Upper lobe of left lung (tissue), 6 donors: ENCODE results near the gene LRRC8E. TPM values are rescaled to one million over a fixed set of nuclear protein-coding genes. Genes with fewer than 3 reads are reported as not detected.

ENCODE experiments used
- ATAC-seq, 2 donors: fragments of 200-7000 bp; cut with Tn5 transposase; one replicate each; pipeline ENCODE4 v1.9.1; 2022; ENCODE audit warnings: mild to moderate bottlenecking in 2 of 2, moderate library complexity in 2 of 2; ENCODE audit not compliant: low FRiP score in 2 of 2
- DNase-seq, 2 donors: peaks; one replicate each; pipeline ENCODE4 v3.0.0-alpha.2; 2019 to 2020
- H3K27ac ChIP-seq, 4 donors: fragments of 200-600 bp; sonication (generic); one replicate each; pipeline ENCODE4 v1.5.1; 2016 to 2019
- H3K27me3 ChIP-seq, 4 donors: fragments of 200-600 bp; sonication (generic); one replicate each; pipeline ENCODE4 v1.5.1; 2017 to 2019
- H3K36me3 ChIP-seq, 4 donors: fragments of 200-600 bp; sonication (generic); one replicate each; pipeline ENCODE4 v1.5.1; 2016 to 2019
- H3K4me1 ChIP-seq, 4 donors: fragments of 200-600 bp; sonication (generic); one replicate each; pipeline ENCODE4 v1.5.1; 2018 to 2019
- H3K4me3 ChIP-seq, 4 donors: fragments of 200-600 bp; sonication (generic); one replicate each; pipeline ENCODE4 v1.5.1; 2017 to 2019; ENCODE audit warnings: mild to moderate bottlenecking in 2 of 4, moderate library complexity in 1 of 4
- H3K9me3 ChIP-seq, 4 donors: fragments of 200-600 bp; sonication (generic); one replicate each; pipeline ENCODE4 v1.5.1; 2018 to 2019
- CTCF ChIP-seq, 6 experiments: fragments of 450-650 bp in 4 of 6; fragments of 200-600 bp in 2 of 6; sonication (generic) in 2 of 6; IDR thresholded peaks; one replicate each; pipeline ENCODE4 v1.5.1; 2016 to 2019; ENCODE audit warnings: antibody characterized with exemption in 6 of 6
- EP300 ChIP-seq, 4 donors: sonication (generic); formaldehyde crosslinking; IDR thresholded peaks; one replicate each; pipeline ENCODE4 v1.5.1; 2017; ENCODE audit warnings: antibody characterized with exemption in 4 of 4, control low read depth in 2 of 4
- POLR2A ChIP-seq, 4 donors: fragments of 450-650 bp; IDR thresholded peaks; one replicate each; pipeline ENCODE4 v1.5.1; 2016 to 2017; ENCODE audit warnings: antibody characterized with exemption in 4 of 4, mild to moderate bottlenecking in 2 of 4
- POLR2AphosphoS5 ChIP-seq, 2 donors: sonication (generic); formaldehyde crosslinking; IDR thresholded peaks; one replicate each; pipeline ENCODE4 v1.5.1; 2017; ENCODE audit warnings: antibody characterized with exemption in 2 of 2
- WGBS, 2 donors: methylation state at CpG; one replicate each; pipeline ENCODE4 v1.1.5; 2017 to 2018; 5-methylcytosine and 5-hydroxymethylcytosine counted together
- total RNA-seq, 6 donors: library from RNA; depleted of rRNA in 4 of 6; stranded (reverse); fragments of >200 nt in 4 of 6; gene quantifications; one replicate each; pipeline versions ENCODE4 v1.1.0 to v1.2.1, GENCODE V29; 2016 to 2021
- donor health status: DM: no; HTN: no; CAD: no; lungs with moderate emphysema.
- donor health status: DM: no; HTN: yes; CAD: no; lungs with severe emphysema.

Gene LRRC8E
- total RNA-seq, 6 donors from 2014 or later = 1.0 to 11.7 (median 6.9) TPM

- Histone ChIP-seq H3K4me1 (peaks cover 8 to 23% (median 15%) of the 10 kb centered on the region in 4 donors), H3K36me3 (peaks cover 26 to 49% (median 46%) of the 10 kb centered on the region in 4 donors), H3K4me3 (no peak overlapping the region), H3K9me3 (no peaks in the 10 kb centered on the region), H3K27me3 (peaks cover 0 to 16% (median 10%) of the 10 kb centered on the region in 4 donors), H3K27ac (no peak overlapping the region)
- no peak for TF ChIP-seq CTCF (IDR thresholded peaks at IDR 0.05)
- TF ChIP-seq POLR2A (IDR thresholded peaks at IDR 0.05) = no peak
- TF ChIP-seq POLR2AphosphoS5 (IDR thresholded peaks at IDR 0.05) = no peak
- no peak for TF ChIP-seq EP300 (IDR thresholded peaks at IDR 0.05)
- DNase-seq = peak in 1 of 2 donors; percentile 70
- no peak for ATAC-seq
- 87 to 93% methylated on average over 3 to 17 of the region's 18 CpGs for WGBS, 2 donors
These were observed 23.3 kb downstream of the LRRC8E start for GRCh38 chr19:7911508-7912143.

DNA sequence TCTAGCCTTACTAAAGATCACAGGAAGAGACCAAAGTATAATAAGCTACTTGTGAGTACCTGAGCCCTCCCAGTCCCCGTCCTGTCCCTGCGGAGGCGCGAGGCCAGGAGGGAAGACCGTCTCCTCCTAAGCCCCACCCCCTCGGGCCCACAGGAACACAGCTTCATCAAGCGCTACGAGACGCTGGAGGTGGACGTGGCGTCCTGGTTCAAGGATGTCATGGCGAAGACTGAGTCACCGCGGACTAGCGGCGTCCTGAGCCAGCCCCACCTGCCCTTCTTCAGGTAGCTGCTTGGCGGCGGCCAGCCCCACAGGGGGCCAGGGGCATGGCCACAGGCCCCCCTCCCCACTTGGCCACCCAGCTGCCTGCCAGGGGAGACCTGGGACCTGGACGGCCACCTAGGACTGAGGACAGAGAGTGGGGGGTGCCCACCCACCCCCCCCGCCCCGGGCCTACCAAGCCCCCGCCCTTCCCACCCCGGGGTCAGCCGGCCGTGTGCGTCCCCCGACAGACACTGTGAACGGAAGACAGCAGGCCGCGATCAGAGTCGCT, 23.9 kb downstream of the LRRC8E start:
- DNase-seq (peak in 1 of 2 donors; percentile 77), ATAC-seq (no peak)
- Histone ChIP-seq H3K9me3 (no peaks in the 10 kb centered on the region), H3K36me3 (peaks cover 26 to 47% (median 45%) of the 10 kb centered on the region in 4 donors), H3K4me1 (peaks cover 12 to 23% (median 19%) of the 10 kb centered on the region in 4 donors), H3K27me3 (peaks cover 0 to 22% (median 15%) of the 10 kb centered on the region in 4 donors), H3K4me3 (no peak overlapping the region), H3K27ac (no peak overlapping the region)
- 95 to 97% methylated on average over 11 to 24 of the region's 31 CpGs for WGBS, 2 donors
- no peak for TF ChIP-seq CTCF (IDR thresholded peaks at IDR 0.05)
- TF ChIP-seq POLR2A (IDR thresholded peaks at IDR 0.05) = no peak
- no peak for TF ChIP-seq POLR2AphosphoS5 (IDR thresholded peaks at IDR 0.05)
- no peak for TF ChIP-seq EP300 (IDR thresholded peaks at IDR 0.05)

DNA sequence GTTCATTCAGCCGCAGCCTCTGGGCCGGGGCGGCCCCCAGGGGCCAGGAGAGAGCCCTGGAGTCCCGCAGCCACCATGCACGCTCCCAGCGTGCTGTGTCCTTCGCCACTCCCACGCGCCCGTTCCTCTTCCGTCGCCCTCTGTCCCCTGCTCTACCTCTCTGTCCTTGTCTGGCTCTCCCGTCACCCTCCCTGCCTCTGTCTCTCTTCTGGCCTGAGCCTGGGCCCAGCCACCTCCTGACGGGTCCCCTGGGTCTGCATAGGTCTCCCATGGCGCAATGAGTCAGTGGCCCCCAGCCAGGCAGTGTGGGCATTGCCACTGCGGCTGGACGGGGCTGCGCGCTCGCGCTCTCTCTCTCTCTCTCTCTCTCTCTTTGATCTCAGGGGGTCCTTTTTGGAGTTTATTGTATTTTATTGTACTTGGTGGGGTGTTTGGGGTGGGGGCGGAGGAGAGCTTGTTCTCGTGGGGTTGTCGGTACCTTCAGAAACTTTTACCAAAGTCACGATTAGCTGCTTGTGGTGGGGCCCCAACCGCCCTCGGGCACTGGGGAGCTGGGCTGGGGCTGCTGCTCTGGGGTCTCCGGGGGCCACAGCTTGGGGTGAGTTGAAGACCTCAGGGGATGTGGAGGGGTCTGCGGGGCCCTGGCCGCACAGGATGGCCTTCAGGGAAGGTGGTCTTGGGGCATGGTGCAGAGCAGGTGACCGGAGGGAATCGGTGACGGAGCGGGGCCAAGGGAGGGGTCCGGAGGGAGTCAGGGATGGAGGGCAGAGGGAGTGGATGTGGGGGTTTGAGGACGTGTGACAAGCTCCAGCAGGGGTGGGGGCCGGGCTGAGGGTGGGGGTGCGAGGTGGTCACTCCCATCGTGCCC, 24.6 kb downstream of the LRRC8E start:
- no peak for TF ChIP-seq EP300 (IDR thresholded peaks at IDR 0.05)
- no peak for TF ChIP-seq POLR2A (IDR thresholded peaks at IDR 0.05)
- no peak for TF ChIP-seq CTCF (IDR thresholded peaks at IDR 0.05)
- no peak for TF ChIP-seq POLR2AphosphoS5 (IDR thresholded peaks at IDR 0.05)
- peak in 1 of 2 donors; percentile 78 for DNase-seq

GRCh38 chr19:7913652-7914051, 25.3 kb downstream of the LRRC8E start:
- Histone ChIP-seq H3K9me3 (no peaks in the 10 kb centered on the region), H3K4me3 (no peak overlapping the region), H3K36me3 (peaks cover 26 to 47% (median 45%) of the 10 kb centered on the region in 4 donors), H3K27me3 (peaks cover 0 to 32% (median 24%) of the 10 kb centered on the region in 4 donors), H3K4me1 (peaks cover 22 to 35% (median 28%) of the 10 kb centered on the region in 4 donors), H3K27ac (no peak overlapping the region)
- no peak for ATAC-seq
- TF ChIP-seq POLR2A (IDR thresholded peaks at IDR 0.05) (no peak), EP300 (IDR thresholded peaks at IDR 0.05) (no peak), CTCF (IDR thresholded peaks at IDR 0.05) (no peak), POLR2AphosphoS5 (IDR thresholded peaks at IDR 0.05) (no peak)
- WGBS, 2 donors = 88% methylated on average over 10 of the region's 10 CpGs
- no peak for DNase-seq

More for the DNA sequence above, 24.6 kb downstream of the LRRC8E start:
- Histone ChIP-seq H3K4me1 (peaks cover 19 to 28% (median 24%) of the 10 kb centered on the region in 4 donors), H3K9me3 (no peaks in the 10 kb centered on the region), H3K4me3 (no peak overlapping the region), H3K27ac (no peak overlapping the region), H3K27me3 (peaks cover 0 to 28% (median 20%) of the 10 kb centered on the region in 4 donors), H3K36me3 (peaks cover 26 to 47% (median 45%) of the 10 kb centered on the region in 4 donors)
- ATAC-seq = no peak
- 96 to 98% methylated on average over 34 to 39 of the region's 39 CpGs for WGBS, 2 donors
